ENCODE results near the gene NR3C2. TPM values are rescaled to one million over a fixed set of nuclear protein-coding genes. Genes with fewer than 3 reads are reported as not detected.

NR3C2 gene
- total RNA-seq, 1 experiment from 2014 or later: 0.96 TPM

DNA sequence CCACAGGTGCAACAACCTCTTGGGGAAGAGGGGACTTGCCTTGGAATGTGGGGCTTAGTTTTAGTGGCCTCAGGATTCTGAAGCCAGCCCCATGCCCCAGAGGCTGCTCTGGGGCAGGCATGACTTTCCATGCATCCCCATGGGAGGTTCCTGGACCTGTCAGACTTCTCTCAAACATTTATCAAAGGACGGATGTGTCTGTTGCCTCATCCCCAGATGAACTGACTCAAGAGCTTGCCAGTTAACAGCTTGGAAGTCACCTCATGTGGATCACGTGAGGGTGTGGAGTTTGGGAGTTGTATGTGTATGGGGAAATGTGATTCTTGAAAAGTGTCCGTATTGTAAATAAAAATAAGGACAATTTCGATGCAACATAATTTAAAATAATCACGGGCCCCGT lies 368.9 kb downstream of the NR3C2 start:
- intact Hi-C loops (cut with micrococcal nuclease; ENCODE audit: unreplicated experiment): no loop called here
- H3K9me3 ChIP-seq (ENCODE audit: insufficient read depth, low read depth): no peaks in the 10 kb centered on the region
- no peaks in the 10 kb centered on the region for H3K79me2 ChIP-seq (ENCODE audit: low read depth)
- ChIA-PET POLR2A (ENCODE audit: unreplicated experiment) (no interaction called here), CTCF (no interaction called here)
- H3K4me2 ChIP-seq: no peak overlapping the region
- TF ChIP-seq EZH2 (IDR thresholded peaks at IDR 0.05; ENCODE audit: low read depth): no peak
- TF ChIP-seq, protein P1, sequence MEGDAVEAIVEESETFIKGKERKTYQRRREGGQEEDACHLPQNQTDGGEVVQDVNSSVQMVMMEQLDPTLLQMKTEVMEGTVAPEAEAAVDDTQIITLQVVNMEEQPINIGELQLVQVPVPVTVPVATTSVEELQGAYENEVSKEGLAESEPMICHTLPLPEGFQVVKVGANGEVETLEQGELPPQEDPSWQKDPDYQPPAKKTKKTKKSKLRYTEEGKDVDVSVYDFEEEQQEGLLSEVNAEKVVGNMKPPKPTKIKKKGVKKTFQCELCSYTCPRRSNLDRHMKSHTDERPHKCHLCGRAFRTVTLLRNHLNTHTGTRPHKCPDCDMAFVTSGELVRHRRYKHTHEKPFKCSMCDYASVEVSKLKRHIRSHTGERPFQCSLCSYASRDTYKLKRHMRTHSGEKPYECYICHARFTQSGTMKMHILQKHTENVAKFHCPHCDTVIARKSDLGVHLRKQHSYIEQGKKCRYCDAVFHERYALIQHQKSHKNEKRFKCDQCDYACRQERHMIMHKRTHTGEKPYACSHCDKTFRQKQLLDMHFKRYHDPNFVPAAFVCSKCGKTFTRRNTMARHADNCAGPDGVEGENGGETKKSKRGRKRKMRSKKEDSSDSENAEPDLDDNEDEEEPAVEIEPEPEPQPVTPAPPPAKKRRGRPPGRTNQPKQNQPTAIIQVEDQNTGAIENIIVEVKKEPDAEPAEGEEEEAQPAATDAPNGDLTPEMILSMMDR (conservative IDR thresholded peaks at IDR 0.05): no peak
- no peaks in the 10 kb centered on the region for H3K4me1 ChIP-seq (replicated peaks; ENCODE audit: insufficient read depth)
- H3K27me3 ChIP-seq (ENCODE audit: insufficient read depth, low read depth): no peaks in the 10 kb centered on the region
- no peaks in the 10 kb centered on the region for H4K20me1 ChIP-seq (ENCODE audit: insufficient read depth)
- H2AFZ ChIP-seq: no peak overlapping the region
- H3K9me2 ChIP-seq (ENCODE audit: insufficient read depth): no peaks in the 10 kb centered on the region
- no peaks in the 10 kb centered on the region for H3K36me3 ChIP-seq (ENCODE audit: low read depth)
- no peak for DNase-seq
- no peak overlapping the region for H3K4me3 ChIP-seq
- H3K27ac ChIP-seq: no peak overlapping the region
- H3F3A ChIP-seq (ENCODE audit: insufficient read depth, low read depth): no peaks in the 10 kb centered on the region
- BruUV-seq (replicated peaks): no TSS peak

DNA sequence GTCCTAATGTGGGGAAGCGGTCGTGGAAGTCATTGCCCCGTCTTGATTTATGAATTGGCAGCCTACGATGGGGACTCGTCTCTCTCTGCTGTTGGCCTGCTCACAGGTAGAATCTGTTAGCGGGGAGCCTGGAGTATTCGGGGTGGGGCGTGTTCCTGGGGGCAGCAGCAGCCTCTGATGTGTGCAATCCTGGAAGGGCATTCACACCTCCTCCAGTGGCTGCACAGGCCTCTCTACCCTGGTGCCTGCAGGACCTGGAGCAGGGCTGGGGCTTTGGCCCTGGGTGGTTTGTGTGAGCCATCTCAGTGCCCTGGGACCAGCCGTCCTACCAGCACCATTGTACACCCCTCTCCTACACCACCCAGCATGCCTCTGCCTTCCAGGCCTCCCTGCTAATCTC lies 369.4 kb downstream of the NR3C2 start:
- no peak for TF ChIP-seq EZH2 (IDR thresholded peaks at IDR 0.05; ENCODE audit: low read depth)
- TF ChIP-seq, protein P1 (conservative IDR thresholded peaks at IDR 0.05): no peak
- H3K9me2 ChIP-seq (ENCODE audit: insufficient read depth): no peaks in the 10 kb centered on the region
- no peaks in the 10 kb centered on the region for H3K79me2 ChIP-seq (ENCODE audit: low read depth)
- BruUV-seq (replicated peaks): no TSS peak
- no peak overlapping the region for H3K4me2 ChIP-seq
- ChIA-PET POLR2A (ENCODE audit: unreplicated experiment) (no interaction called here), CTCF (no interaction called here)
- H4K20me1 ChIP-seq (ENCODE audit: insufficient read depth): no peaks in the 10 kb centered on the region
- intact Hi-C loops (cut with micrococcal nuclease; ENCODE audit: unreplicated experiment): no loop called here
- no peaks in the 10 kb centered on the region for H3K9me3 ChIP-seq (ENCODE audit: insufficient read depth, low read depth)
- no peak overlapping the region for H3K27ac ChIP-seq
- H2AFZ ChIP-seq: no peak overlapping the region
- no peaks in the 10 kb centered on the region for H3K4me1 ChIP-seq (replicated peaks; ENCODE audit: insufficient read depth)
- no peaks in the 10 kb centered on the region for H3K27me3 ChIP-seq (ENCODE audit: insufficient read depth, low read depth)
- no peaks in the 10 kb centered on the region for H3K36me3 ChIP-seq (ENCODE audit: low read depth)
- H3F3A ChIP-seq (ENCODE audit: insufficient read depth, low read depth): no peaks in the 10 kb centered on the region
- DNase-seq: no peak
- no peak overlapping the region for H3K4me3 ChIP-seq

DNA sequence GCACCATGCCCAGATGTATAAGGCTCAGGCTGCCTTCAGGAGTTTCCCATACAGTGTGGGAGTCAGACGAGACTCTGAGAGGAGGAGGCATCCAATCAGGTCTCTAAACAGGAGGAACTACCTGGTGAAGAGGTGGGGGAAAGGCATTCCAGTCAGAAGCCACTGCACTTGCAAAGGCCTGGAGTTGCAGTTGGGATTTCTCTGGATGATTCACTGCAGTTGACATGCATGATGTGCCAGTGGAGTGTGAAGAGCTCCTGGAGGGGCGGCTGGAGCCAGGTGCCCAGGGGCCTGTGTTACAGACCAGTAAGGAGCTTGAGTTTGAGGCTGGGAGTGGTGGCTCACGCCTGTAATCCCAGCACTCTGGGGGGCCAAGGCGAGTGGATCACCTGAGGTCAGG lies 371.2 kb downstream of the NR3C2 start:
- intact Hi-C loops (cut with micrococcal nuclease; ENCODE audit: unreplicated experiment): no loop called here
- Histone ChIP-seq H3K27ac (no peak overlapping the region), H3K9me2 (ENCODE audit: insufficient read depth) (no peaks in the 10 kb centered on the region), H3K79me2 (ENCODE audit: low read depth) (no peaks in the 10 kb centered on the region), H3K36me3 (ENCODE audit: low read depth) (no peaks in the 10 kb centered on the region), H3K4me3 (no peak overlapping the region), H4K20me1 (ENCODE audit: insufficient read depth) (no peaks in the 10 kb centered on the region), H3F3A (ENCODE audit: insufficient read depth, low read depth) (no peaks in the 10 kb centered on the region), H3K27me3 (ENCODE audit: insufficient read depth, low read depth) (no peaks in the 10 kb centered on the region), H3K4me1 (replicated peaks; ENCODE audit: insufficient read depth) (no peaks in the 10 kb centered on the region), H2AFZ (no peak overlapping the region), H3K9me3 (ENCODE audit: insufficient read depth, low read depth) (no peaks in the 10 kb centered on the region), H3K4me2 (no peak overlapping the region)
- ChIA-PET POLR2A (ENCODE audit: unreplicated experiment) (no interaction called here), CTCF (no interaction called here)
- BruUV-seq (replicated peaks): no TSS peak
- no peak for DNase-seq
- TF ChIP-seq, protein P1 (conservative IDR thresholded peaks at IDR 0.05): no peak
- TF ChIP-seq EZH2 (IDR thresholded peaks at IDR 0.05; ENCODE audit: low read depth): no peak

Data from PC-9 (cell line).